GM18907 (cell line): Measurements from ENCODE around the gene ANKRD11.
"Not testable (repeated sequence)": the region's sequence is repeated elsewhere in the genome, so short reads cannot be mapped to it uniquely, and the experiment has no call there.

Source experiments
- ATAC-seq: cut with Tn5 transposase; IDR thresholded peaks from one replicate; pipeline ENCODE4 v1.9.1; 2021; ENCODE audit warnings: mild to moderate bottlenecking, moderate library complexity; ENCODE audit not compliant: unreplicated experiment

Gene ANKRD11

DNA sequence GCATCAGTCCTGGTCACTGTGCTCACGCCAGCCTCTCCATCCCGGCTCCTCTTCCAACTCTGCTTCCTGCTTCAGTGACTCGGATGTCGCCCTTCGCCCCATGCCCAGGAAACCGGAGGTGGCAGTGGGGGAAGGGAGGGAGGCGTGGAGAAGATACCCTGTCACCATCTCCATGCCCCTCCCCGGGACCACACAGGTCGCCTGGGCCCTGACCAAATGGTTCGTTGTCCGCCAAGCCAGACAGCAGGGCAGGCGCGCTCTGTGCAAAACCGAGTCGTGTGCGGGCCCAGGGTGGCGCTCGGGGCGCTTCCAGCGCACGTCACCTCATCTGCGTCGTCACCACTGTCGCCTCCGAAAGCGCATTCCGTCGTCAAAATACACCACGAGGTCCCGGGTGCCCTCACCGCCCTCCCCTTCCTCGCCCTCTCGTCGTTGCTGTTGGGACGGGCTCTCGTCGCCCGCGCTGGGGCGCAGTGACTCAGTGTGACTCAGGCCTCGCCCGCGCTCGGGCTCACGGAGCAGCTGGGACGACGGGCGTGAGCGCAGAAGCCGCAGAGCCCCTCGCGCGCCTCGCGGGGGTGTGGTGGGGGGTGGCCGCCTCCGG, 233.6 kb downstream of the ANKRD11 start:
- ATAC-seq: no peak

DNA sequence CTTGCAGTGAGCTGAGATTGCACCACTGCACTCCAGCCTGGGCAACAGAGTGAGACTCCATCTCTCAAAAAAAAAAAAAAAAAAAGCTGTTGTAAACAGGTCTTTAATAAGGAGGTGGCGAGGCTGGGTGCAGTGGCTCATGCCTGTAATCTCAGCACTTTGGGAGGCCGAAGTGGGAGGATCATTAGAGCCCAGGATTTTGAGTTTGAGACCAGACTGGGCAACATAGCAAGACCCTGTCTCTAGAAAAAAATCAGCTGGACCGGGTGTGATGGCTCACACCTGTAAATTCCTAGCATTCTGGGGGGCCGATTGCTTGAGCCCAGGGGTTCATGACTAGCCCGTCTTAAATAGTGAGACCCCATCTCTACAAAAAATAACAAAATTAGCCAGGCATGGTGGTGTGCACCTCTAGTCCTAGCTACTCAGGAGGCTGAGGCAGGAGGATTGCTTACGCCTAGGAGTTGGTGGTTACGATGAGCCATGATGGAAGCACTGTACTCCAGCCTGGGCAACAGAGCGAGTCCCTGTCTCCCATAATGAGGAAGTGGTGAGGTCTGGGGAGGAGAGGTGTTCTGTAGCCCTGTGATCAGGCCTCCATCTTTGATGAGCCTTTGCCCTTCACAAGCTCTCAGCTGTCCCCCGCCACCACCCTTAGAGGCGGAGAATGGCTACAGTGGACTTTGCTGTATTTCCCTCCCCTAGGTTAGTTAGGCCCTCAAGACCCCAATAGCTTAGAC, 236.6 kb downstream of the ANKRD11 start:
- no peak for ATAC-seq

DNA sequence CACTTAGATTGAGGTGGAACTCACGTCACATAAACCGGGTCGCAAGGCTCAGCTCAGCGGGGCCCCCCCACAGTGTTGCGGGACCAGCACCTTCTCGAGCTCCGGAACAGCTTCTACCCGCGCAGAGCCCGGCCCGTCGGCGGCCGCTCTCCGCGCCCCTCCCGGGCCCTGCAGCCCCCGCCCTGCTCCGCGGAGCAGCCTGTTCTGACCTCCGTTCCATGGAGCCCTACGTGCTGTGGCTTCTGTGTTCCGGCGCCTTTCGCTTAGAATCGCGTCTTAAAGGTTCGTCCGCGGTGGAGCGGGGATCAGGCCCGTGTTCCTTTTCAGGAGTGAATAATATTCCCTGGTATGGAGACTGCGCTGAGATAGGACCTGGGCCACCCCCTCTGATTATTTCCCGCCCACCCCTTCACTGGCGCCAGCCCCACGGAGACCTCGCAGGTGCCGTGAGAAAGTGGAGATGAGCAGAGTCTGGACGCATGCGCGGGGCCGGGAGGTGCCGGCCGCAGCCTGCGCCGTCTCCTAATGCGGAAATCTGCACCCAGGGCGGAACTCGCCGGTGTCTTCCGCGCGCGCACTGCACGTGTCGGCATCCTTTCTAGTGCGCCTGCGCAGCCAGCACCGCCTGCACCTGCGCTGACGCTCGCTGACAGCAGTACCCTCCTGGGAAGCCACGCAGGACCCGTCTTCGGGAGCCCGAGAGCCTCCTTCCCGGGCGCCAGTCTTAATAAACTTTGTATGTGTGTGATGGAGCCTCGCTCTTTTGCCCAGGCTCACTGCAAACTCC, 242.0 kb downstream of the ANKRD11 start:
- ATAC-seq: no peak

DNA sequence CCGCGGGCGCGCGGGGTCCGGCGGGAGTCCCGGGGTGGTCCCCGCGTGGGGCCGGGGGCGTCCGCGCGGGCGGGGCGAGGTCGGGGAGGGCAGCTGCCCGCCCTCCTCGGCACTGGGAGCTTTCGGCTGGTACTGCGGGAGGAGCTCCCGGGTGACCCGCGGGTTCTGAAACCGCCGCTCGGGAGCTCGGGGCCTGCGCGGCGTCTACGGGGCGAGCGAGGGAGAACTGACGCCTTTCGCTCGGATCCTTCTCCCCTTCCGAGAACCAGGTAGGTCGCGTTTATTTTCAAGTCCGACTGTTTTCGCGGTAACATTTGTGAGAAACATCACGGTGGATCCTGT, 242.7 kb downstream of the ANKRD11 start:
- ATAC-seq: not testable (repeated sequence)

DNA sequence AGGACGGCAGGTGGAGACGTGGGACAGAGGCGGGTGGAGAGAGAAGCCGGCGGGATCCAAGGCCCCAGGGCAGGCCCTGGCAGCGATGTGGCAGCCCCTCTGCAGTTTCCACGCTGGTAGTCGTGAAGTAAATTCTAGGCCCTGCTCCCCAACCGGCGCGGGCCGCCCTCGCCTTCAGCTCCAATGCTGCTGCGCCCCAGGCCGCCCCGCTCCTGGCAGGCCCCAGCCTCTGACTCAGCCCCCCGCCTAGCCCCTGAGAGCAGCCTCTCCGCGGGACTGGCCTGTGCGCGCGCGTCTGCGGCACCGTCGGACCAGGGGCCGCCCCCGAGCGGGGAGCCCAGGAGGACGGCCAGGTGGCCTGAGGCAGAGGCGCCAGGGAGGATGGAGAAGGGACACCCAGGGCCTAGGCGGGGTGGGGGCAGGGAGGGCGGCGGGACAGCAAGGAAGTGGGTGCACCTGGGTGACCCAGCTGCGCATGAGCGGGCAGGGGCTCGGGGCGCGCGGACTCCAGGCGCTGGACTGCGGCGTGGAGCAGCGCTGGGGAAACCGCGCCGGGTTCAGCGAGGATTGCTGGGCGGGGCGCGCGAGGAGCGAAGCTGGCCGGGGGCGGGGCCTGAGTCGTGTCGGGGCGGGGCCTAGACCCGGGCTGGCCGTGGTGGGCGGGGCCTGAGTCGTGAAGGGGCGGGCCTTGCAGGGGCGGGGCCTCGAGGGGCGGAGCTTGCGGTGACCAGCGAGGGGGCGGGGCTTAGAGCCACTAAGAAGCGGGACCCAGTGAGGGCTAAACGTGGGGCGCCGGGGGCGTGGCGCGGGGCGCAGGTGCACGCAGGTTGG, 243.2 kb downstream of the ANKRD11 start:
- peak; percentile 60 for ATAC-seq

DNA sequence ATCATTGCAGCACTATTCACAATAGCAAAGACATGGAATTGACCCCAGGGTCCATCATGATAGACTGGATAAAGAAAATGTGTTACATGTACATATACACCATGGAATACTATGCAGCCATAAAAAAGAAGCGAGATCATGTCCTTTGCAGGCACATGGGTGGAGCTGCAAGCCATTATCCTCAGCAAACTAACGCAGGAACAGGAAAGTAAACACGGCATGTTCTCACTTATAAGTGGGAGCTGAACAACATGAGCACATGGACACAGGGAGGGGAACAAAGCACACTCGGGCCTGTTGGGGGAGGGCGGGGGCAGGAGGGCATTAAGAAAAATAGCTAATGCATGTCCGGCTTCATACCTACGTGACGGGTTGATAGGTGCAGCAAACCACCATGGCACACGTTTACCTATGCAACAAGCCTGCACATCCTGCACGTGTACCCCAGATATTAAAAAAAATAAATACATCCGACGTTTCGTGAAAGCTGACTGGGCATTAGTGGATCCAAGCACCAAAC, 243.9 kb downstream of the ANKRD11 start:
- no peak for ATAC-seq

DNA sequence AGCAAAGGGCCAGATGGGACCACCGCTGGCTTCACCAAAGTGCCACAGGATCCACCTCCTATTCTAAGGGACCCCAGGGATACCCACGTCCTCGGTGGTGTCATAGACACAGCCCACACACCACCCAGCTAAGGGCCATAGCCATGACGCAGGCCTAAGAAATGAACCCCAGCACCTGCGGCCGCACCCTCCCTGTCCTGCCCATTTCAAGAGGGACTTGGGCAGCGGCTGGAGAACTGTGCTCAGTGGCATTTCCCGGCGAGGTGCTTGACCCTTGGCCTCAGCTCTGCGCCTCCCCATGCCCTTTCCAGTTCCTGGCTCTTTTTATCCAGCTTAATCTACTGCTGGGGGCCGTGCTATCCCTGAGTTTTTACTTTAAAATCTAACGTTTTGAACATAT, 245.6 kb downstream of the ANKRD11 start:
- ATAC-seq: no peak

DNA sequence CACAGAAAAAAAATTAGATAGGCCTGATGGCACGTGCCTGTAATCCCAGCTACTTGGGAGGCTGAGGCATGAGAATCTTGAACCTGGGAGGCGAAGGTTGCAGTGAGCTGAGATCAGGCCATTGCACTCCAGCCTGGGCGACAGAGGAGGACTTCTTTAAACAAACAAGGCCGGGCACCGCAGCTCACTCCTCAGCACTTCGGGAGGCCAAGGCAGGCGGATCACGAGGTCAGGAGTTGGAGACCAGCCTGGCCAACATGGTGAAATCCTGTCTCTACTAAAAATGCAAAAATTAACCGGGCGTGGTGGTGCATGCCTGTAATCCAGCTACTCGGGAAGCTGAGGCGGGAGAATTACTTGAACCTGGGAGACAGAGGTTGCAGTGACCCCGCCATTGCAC, 246.1 kb downstream of the ANKRD11 start:
- not testable (repeated sequence) for ATAC-seq

DNA sequence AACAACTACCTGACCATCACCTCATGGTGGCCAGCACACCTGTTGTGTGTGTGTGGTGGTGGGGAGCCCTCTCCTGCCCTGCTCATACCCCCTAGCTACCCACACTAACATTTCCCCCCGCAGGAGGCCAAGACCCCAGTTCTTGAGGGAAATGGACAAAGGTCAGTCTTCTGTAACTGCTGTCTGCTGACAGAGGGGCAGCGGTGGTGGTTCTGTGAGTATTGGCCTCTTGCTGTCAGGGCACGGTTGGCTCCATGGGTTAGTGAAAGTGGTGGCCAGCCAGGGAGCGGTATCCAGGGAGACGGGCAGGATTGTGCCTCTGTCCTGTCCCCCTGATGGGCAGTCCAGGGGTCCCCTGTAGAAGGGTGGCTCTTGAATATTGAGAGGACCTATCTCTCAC, 246.7 kb downstream of the ANKRD11 start:
- no peak for ATAC-seq

DNA sequence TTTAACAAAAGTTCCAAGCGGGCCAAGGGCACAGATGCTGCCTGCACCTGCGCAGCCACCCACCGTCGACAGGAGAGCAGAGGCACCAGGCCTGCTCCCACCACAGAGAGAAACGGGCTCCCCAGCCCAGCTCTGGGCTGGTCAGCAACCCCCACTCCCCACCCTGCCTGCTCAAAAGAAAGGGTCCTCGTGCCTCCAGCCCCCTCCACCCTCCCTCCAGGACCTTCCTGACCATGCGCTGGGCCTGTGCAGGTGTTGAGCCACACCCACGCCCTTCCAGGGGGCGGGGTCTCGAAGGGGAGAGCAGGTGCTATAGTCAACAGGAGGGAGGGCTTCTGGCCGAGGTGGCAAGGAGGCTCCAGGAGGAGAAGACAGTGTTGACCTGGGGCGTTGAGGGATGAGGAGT, 247.6 kb downstream of the ANKRD11 start:
- no peak for ATAC-seq

DNA sequence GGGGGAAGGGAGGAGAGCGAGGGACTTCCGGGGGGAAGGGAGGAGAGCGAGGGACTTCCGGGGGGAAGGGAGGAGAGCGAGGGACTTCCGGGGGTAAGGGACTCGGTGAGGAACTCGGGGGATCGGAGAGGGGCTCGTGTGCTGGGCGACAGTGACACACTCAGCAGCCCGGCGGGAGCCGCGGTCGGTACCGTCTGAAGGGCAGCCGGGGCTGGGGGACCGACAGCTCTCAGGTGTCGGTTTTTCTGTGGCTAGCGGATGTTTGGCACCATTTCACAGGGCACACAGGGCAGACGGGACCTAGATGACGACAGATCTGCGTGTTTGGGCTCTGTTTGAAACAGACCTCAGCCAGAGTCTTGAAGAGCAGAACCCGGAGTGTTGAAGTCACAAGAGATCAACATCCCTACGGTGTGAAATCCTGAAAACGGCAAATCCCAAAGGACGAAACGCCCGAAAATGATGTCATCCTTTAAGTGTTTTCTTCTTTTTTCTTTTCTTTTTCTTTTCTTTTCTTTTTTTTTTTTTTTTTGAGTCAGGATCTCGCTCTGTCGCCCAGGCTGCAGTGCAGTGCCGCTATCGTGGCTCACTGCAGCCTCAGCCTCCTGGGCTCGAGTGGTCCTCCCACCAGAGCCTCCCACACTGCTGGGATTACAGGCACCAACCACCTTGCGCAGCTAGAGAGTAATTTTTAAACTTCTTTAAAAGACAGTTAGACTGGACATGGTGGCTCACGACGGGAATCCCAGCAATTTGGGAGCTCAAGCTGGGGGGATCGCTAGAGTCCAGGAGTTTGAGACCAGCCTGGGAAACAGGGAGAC, 249.0 kb downstream of the ANKRD11 start:
- peak; percentile 51 for ATAC-seq

DNA sequence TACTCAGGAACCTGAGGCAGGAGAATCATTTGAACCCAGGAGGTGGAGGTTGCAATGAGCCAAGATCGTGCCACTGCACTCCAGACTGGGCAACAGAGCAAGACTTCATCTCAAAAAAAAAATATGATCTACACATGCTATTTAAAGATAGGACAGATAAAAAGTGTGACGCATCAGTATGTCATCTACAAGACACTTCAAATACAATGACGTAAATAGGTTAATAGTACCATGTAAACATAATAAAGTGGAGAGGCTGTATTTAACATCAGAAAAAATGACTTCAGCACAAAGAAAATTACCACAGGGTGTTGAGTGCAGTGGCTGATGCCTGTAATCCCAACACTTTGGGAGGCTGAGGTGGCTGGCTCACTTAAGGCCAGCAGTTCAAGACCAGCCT, 252.6 kb downstream of the ANKRD11 start:
- ATAC-seq: no peak

DNA sequence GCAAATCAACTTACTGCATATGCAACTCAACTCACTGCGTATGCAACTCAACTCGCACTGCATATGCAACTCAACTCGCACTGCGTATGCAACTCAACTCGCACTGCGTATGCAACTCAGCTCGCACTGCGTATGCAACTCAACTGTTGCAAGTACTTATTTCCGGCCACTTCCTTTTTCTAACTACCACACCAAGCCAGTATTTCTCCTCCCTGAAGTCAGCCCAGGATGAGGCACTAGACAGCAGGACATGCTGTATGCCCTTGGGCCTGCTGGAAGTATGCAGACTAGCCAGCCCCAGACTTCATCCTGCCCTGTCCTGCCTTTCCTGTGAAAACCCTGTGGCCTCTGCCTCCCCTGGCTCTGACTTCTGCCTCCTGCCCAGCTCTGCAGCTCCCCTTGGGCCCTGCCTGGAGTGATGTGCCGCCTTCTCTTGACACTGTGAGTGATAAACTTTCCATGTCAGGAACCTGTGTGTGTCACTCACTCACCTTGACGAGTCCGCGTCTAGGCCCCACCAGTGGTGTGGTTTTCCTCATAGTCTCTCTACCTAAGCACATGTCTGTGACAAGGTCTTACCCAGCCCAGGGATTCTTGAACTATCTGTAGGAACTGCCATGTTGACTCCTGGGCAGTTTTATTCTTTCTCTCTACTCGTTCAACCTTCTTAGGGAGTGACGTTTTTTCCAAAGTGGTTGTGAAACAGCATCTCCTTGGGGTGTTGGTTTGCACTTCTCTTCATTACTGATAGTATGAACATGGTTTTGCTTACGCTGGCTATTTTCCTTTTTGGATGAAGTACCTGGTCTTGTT, 256.5 kb downstream of the ANKRD11 start:
- no peak for ATAC-seq

DNA sequence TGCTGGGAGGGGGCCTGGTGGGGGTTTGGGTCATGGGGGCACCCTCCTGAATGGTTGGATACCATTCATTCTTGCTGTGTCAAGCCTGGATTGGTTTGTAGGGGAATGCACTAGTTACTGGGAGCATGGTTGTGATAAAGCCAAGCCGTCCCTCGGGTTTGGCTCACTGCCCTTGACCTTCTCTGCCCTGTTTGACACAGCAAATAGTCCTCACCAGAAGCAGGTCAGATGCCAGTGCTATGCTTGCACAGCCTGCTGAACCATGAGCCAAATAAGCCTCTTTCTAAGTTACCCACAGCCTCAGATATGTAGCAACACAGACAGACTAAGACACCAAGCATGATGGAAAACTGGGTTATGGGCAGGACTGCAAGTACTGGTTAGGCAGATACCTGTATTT, 258.3 kb downstream of the ANKRD11 start:
- ATAC-seq: no peak

DNA sequence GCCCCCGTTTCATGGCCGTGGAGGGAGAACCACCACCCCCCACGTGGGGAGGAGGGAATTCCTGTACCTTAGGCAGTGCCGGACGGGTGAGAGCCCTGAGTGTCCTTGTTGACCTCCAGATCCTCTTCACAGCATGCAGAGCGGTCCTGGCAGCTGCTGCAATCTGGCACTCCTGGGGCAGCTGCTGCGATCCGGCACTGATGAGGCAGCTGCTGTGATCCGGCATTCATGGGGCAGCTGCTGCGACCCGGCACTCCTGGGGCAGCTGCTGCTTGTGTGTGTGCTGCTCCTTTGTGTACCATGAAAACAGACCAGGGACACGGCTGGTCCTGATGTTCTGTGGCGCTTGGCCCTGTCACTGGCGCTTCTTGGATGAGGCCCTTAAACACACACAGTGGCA, 260.1 kb downstream of the ANKRD11 start:
- ATAC-seq: no peak

DNA sequence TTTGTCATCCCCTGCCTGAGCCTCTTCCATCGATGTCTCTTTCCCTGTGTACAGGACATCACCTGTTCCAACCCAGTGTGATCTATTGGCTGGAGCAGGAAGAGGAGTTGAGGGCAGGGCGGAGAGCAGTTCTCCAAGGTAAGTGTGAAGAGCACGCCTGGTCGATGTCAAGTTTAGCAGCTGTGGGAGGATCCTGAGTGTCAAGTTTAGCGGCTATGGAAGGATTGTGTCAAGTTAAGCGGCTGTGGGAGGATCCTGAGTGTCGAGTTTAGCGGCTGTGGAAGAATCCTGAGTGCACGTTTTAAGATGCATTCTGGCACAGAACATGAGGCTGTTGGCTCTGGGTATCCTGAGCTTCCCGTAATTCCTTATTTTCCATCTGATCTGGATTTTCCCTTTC, 265.7 kb downstream of the ANKRD11 start:
- no peak for ATAC-seq

DNA sequence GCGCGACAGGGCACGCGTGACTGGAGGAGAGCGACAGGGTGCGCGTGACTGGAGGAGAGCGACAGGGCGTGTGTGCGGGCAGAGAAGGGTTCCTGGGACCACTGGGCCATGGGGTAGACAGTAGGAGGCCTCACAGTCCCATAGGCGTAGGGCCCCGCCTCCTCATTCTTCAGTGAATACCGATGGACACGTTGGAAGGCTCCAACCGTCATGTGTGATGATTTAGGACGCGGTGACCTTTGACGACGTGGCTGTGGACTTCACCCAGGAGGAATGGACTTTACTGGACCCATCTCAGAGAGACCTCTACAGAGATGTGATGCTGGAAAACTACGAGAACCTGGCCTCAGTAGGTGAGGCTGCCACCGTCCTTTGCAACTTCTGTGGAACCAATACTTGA, 267.4 kb downstream of the ANKRD11 start:
- ATAC-seq: no peak

DNA sequence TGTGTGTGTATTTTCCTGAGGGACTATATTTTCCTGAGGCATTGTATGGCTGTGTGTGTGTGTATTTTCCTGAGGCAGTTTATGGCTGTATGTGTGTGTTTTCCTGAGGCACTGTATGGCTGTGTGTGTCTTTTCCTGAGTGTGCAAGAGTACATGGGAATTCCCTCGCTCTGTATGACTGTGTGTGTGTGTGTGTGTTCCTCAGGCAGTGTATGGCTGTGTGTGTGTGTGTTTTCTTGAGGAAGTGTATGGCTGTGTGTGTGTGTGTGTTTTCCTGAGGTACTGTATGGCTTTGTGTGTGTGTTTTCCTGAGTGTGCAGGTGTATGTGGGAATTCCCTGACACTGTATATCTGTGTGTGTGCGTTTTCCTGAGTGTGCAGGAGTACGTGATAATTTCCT, 268.8 kb downstream of the ANKRD11 start:
- ATAC-seq: no peak

DNA sequence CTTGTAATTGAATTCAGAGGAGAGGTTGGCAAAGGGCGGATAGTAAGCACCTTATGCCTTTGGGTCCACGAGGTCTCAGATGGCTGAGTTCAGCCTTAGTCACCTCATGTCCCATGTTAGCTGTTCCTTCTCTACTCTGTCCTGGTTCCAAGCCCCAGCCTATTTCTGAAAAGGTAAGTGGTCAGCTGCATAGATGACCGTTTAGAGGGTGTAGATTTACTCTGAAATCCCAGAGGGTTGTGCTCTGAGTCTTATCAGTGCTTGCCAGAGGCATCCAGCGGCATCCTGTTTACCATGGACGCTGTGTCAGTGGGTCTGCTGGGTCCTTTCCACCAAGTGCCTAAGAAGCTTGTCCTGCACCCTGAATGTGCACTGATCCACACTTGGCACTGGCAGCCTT, 271.0 kb downstream of the ANKRD11 start:
- no peak for ATAC-seq
